MM.1S (cell line): Measurements from ENCODE around the gene C14orf39.

ENCODE experiments used
- EZH2 ChIP-seq: fragments of 300-600 bp; sonication (generic); optimal IDR thresholded peaks from 2 replicates; pipeline ENCODE3; 2017; ENCODE audit warnings: low read depth, mild to moderate bottlenecking, antibody characterized with exemption, low read length, mixed read lengths
- EZH2phosphoT487 ChIP-seq: fragments of 300-600 bp; sonication (generic); IDR thresholded peaks from 2 replicates; pipeline ENCODE4 v1.6.1; 2018; ENCODE audit warnings: antibody characterized with exemption, low read length
- TF ChIP-seq, protein P1 (sequence below): fragments of 300-600 bp; sonication (generic); IDR thresholded peaks from 2 replicates; pipeline ENCODE4 v1.5.1; 2016; ENCODE audit warnings: antibody characterized with exemption, low read length, mixed read lengths

GRCh38 chr14:60515511-60516289 is 29.8 kb upstream of the C14orf39 start:
- TF ChIP-seq EZH2 (no peak), EZH2phosphoT487 (no peak)
- TF ChIP-seq, protein P1, sequence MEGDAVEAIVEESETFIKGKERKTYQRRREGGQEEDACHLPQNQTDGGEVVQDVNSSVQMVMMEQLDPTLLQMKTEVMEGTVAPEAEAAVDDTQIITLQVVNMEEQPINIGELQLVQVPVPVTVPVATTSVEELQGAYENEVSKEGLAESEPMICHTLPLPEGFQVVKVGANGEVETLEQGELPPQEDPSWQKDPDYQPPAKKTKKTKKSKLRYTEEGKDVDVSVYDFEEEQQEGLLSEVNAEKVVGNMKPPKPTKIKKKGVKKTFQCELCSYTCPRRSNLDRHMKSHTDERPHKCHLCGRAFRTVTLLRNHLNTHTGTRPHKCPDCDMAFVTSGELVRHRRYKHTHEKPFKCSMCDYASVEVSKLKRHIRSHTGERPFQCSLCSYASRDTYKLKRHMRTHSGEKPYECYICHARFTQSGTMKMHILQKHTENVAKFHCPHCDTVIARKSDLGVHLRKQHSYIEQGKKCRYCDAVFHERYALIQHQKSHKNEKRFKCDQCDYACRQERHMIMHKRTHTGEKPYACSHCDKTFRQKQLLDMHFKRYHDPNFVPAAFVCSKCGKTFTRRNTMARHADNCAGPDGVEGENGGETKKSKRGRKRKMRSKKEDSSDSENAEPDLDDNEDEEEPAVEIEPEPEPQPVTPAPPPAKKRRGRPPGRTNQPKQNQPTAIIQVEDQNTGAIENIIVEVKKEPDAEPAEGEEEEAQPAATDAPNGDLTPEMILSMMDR = no peak
